C1 segment of cervical spinal cord (tissue), 14 donors: ENCODE data around the gene SERPIND1.
A peak's percentile ranks its signal among the peaks of the same experiment; 100 is the strongest.

Experiments
- DNase-seq, 14 donors: peaks; one replicate each; lab custom pipeline; 2025; lab: John Stamatoyannopoulos, UW

Gene SERPIND1

GRCh38 chr22:20788627-20789344 lies 14.9 kb downstream of the SERPIND1 start:
- DNase-seq = no peak

- no peak for DNase-seq
Observed at GRCh38 chr22:20792221-20792965, 18.5 kb downstream of the SERPIND1 start.

- no peak for DNase-seq
Observed at GRCh38 chr22:20792966-20793728, 19.2 kb downstream of the SERPIND1 start.

- no peak for DNase-seq
Observed at GRCh38 chr22:20793748-20794649, 20.1 kb downstream of the SERPIND1 start.

GRCh38 chr22:20794650-20795413 lies 20.9 kb downstream of the SERPIND1 start:
- no peak for DNase-seq

GRCh38 chr22:20796731-20797130 lies 22.8 kb downstream of the SERPIND1 start:
- DNase-seq = no peak

GRCh38 chr22:20798218-20798617 lies 24.3 kb downstream of the SERPIND1 start:
- no peak for DNase-seq

- DNase-seq = no peak
Observed at GRCh38 chr22:20798974-20799373, 25.1 kb downstream of the SERPIND1 start.

GRCh38 chr22:20799449-20799848 lies 25.5 kb downstream of the SERPIND1 start:
- DNase-seq = no peak

GRCh38 chr22:20802452-20802851 lies 28.5 kb downstream of the SERPIND1 start:
- no peak for DNase-seq

GRCh38 chr22:20802922-20803553 lies 29.1 kb downstream of the SERPIND1 start:
- DNase-seq = no peak

- DNase-seq = peak in 1 of 14 donors; percentile 7
Observed at GRCh38 chr22:20803696-20804324, 29.9 kb downstream of the SERPIND1 start.

GRCh38 chr22:20804650-20805049 lies 30.7 kb downstream of the SERPIND1 start:
- DNase-seq = no peak

GRCh38 chr22:20805972-20806471 lies 32.1 kb downstream of the SERPIND1 start:
- no peak for DNase-seq

GRCh38 chr22:20807315-20807752 lies 33.4 kb downstream of the SERPIND1 start:
- peak in 1 of 14 donors; percentile 15 for DNase-seq

- no peak for DNase-seq
Observed at GRCh38 chr22:20808844-20809243, 34.9 kb downstream of the SERPIND1 start.

GRCh38 chr22:20809538-20810185 lies 35.7 kb downstream of the SERPIND1 start:
- DNase-seq = no peak

- no peak for DNase-seq
Observed at GRCh38 chr22:20810645-20811044, 36.7 kb downstream of the SERPIND1 start.

- no peak for DNase-seq
Observed at GRCh38 chr22:20811171-20811570, 37.3 kb downstream of the SERPIND1 start.
